GM12872 (cell line): Measurements from ENCODE around the gene POU6F2.

Experiments used
- CTCF ChIP-seq: IDR thresholded peaks from 3 replicates; pipeline ENCODE4 v1.5.1; 2011; ENCODE audit warnings: low read depth, mild to moderate bottlenecking, low read length, moderate library complexity; ENCODE audit not compliant: insufficient read depth

Gene POU6F2

DNA sequence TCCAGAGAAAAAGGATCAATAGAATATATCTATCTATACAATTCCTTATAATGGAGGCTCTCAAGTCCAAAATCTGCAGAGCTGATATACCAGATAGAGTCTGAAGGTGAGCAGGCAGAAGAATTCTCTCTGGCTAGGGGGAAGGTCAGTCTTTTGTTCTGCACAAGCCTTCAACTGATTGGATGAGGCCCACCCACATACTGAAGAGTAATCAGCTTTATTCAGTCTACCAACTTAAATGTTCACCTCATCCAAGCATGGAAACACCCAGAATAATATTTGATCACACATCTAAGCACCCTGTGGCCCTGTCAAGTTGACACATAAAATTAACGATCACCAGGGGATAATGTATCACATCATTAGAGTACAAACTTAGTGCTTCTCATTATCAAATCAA lies 394.7 kb downstream of the POU6F2 start:
- no peak for TF ChIP-seq CTCF

- no peak for TF ChIP-seq CTCF
Measured at GRCh38 chr7:39374436-39375040, 396.8 kb downstream of the POU6F2 start.

GRCh38 chr7:39375047-39375873 lies 397.6 kb downstream of the POU6F2 start:
- no peak for TF ChIP-seq CTCF

DNA sequence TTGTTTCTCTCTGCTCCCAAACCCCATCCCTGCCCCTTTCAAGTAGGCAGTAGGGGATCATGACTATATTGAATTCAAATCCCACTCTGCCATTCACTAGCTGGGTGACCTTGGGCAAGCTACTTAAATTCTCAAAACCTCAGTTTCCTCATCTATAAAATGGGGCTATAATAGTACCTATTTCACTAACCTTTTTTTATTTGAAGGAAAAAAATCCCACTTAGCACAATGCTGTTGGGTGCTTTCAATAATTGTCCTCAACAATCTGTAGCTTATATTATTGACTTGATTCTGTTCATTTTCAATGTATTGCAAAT lies 398.1 kb downstream of the POU6F2 start:
- no peak for TF ChIP-seq CTCF

- no peak for TF ChIP-seq CTCF
Measured at GRCh38 chr7:39379416-39379815, 401.7 kb downstream of the POU6F2 start.

DNA sequence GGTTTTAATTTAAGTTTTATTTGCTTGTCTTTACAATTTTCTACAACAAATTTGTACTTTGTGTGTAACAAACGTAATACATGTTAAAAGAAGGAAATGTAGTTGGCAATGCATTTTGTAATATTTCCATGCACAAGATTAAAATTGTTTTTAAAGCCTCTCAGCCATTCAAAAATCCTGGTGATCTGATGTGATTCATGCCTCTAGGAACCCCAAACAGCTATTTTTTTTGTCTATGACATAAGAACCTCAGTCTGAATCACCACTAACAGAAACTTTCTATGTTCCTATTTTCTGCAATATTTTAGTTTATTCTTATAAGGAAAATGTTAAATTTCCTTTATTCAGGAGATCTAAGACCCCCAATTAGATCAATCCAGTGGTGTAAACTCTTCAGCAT lies 405.4 kb downstream of the POU6F2 start:
- TF ChIP-seq CTCF, result no peak

DNA sequence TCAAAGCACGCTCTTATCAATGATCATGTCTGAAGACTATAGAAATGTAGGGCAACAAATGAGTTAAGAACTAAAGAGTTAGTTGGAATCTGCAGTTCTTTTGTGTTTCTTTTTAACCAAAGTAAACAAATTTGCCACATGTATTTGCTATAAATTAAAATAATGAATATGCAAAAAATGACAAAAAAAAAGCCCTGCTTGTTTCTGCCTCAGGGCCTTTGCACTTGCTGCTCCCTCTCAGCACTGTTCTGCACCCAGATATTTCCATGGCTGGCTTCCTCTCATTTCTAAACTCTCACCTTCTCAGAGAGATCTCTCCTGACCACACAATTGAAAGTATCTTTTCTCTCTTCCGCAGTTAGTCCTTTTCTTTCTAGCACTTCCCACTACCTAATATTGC lies 406.7 kb downstream of the POU6F2 start:
- no peak for TF ChIP-seq CTCF
